Kidney (tissue), 14 donors: ENCODE data around the gene HIPK2. TPM values are rescaled to one million over a fixed set of nuclear protein-coding genes. Genes with fewer than 3 reads are reported as not detected.

Experiments
- DNase-seq, 5 donors: peaks; one replicate each; pipeline ENCODE4 v3.0.0-alpha.2; 2013 to 2020
- FAIRE-seq: peaks from 2 replicates; lab custom pipeline; 2012; peaks lifted over from hg19 to GRCh38; lab: Jason Lieb, UNC
- H3K27ac ChIP-seq, 2 donors: one replicate each; pipeline ENCODE4 v1.7.0; 2013; ENCODE audit warnings: low read depth in 2 of 2, low read length in 2 of 2, inconsistent platforms in 1 of 2
- H3K27me3 ChIP-seq: one replicate; pipeline ENCODE4 v1.7.1; 2013; ENCODE audit warnings: low read length, inconsistent platforms; ENCODE audit not compliant: control insufficient read depth, insufficient read depth
- H3K36me3 ChIP-seq, 3 donors: one replicate each; pipeline versions ENCODE4 v1.7.0 to v1.7.1; 2013; ENCODE audit warnings: low read length in 3 of 3, control low read depth in 1 of 3, inconsistent platforms in 1 of 3; ENCODE audit not compliant: insufficient read depth in 3 of 3, control insufficient read depth in 2 of 3
- H3K4me1 ChIP-seq, 3 donors: one replicate each; pipeline versions ENCODE4 v1.7.0 to v1.7.1; 2013; ENCODE audit warnings: low read length in 3 of 3, inconsistent platforms in 1 of 3, low read depth in 1 of 3; ENCODE audit not compliant: control insufficient read depth in 2 of 3, insufficient read depth in 2 of 3
- H3K4me3 ChIP-seq, 3 donors: one replicate each; pipeline versions ENCODE4 v1.7.0 to v1.8.1; 2013; ENCODE audit warnings: low read length in 3 of 3, control low read depth in 1 of 3, inconsistent platforms in 1 of 3
- H3K9ac ChIP-seq, 3 donors: one replicate each; pipeline versions ENCODE4 v1.7.0 to v1.7.1; 2013; ENCODE audit warnings: low read length in 3 of 3, control low read depth in 1 of 3, inconsistent platforms in 1 of 3
- H3K9me3 ChIP-seq, 3 donors: one replicate each; pipeline versions ENCODE4 v1.7.0 to v1.7.1; 2013; ENCODE audit warnings: low read length in 3 of 3, control low read depth in 1 of 3, inconsistent platforms in 1 of 3; ENCODE audit not compliant: control insufficient read depth in 2 of 3, insufficient read depth in 1 of 3
- intact Hi-C: fragments of 100-400 bp; cut with DNase I; formaldehyde crosslinking; loops from one replicate; pipeline ENCODE4 v1.11.1; 2022
- polyA plus RNA-seq: library from polyadenylated mRNA; stranded (reverse); fragments of 350-450 nt; fragmentation: Illumina TruSeq; extraction: RNeasy Lipid Tissue Mini Kit (QIAGEN cat#74804); gene quantifications from one replicate; pipeline ENCODE4 v1.2.3, GENCODE V29; 2014; ENCODE audit warnings: low read depth, low replicate concordance; ENCODE audit not compliant: insufficient read depth
- total RNA-seq: library from RNA; stranded (reverse); fragmentation: NEBNext Ultra II Directional; extraction: Animal tissue kit (Norgen Biotek cat#: 25700); gene quantifications from one replicate; pipeline ENCODE4 v1.2.1, GENCODE V29; 2021
- TF ChIP-seq, protein P1 (sequence below): IDR thresholded peaks from 3 replicates; pipeline ENCODE4 v1.5.1; 2012; ENCODE audit warnings: mild to moderate bottlenecking, moderate library complexity, borderline replicate concordance; ENCODE audit not compliant: insufficient read depth; ENCODE audit errors: extremely low read depth
- donor health status: control.
- donor health status: control.
- donor health status: control.
- donor health status: control.
- donor health status: control.
- donor health status: DM: yes; HTN: yes; CAD: no.
- donor health status: Normal renal cell carcinoma (clear cell type).

HIPK2 gene
- total and polyA plus RNA-seq, 2 donors from 2014 or later: 9.6 to 153 TPM

DNA sequence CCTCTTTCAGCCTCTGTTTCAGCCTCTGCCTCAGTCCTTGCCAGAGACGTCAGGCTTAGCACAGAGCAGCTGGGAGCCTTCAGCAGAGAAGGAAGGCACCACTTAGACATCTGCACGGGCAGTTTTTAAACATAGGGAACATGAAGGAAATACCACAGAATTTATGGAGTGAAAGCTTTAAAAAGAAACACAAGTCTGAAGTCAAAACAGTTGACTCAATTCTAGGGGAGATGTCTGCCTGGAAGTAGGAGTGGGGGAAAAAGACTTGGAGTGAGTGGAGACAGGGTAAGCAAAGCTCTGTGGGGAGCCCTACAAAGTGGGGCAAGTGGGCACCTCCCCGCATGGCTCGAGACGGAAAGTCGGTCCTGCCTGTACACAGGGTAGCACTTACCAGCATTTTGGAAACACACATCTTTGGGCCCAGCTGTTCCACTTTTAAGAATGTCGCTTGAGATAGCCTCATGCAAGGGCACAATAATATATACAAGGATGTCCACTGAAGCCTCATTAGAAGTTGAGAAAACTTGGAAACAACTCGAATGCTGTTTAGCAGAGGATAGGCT, 46.2 kb upstream of the HIPK2 start:
- Histone ChIP-seq H3K27me3 (no peaks in the 10 kb centered on the region), H3K4me1 (peaks cover 0 to 11% (median 6%) of the 10 kb centered on the region in 3 donors), H3K9ac (no peak overlapping the region), H3K9me3 (no peaks in the 10 kb centered on the region), H3K4me3 (no peak overlapping the region), H3K36me3 (no peaks in the 10 kb centered on the region), H3K27ac (no peak overlapping the region)
- TF ChIP-seq, protein P1, sequence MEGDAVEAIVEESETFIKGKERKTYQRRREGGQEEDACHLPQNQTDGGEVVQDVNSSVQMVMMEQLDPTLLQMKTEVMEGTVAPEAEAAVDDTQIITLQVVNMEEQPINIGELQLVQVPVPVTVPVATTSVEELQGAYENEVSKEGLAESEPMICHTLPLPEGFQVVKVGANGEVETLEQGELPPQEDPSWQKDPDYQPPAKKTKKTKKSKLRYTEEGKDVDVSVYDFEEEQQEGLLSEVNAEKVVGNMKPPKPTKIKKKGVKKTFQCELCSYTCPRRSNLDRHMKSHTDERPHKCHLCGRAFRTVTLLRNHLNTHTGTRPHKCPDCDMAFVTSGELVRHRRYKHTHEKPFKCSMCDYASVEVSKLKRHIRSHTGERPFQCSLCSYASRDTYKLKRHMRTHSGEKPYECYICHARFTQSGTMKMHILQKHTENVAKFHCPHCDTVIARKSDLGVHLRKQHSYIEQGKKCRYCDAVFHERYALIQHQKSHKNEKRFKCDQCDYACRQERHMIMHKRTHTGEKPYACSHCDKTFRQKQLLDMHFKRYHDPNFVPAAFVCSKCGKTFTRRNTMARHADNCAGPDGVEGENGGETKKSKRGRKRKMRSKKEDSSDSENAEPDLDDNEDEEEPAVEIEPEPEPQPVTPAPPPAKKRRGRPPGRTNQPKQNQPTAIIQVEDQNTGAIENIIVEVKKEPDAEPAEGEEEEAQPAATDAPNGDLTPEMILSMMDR: no peak
- intact Hi-C loops: no loop called here
- FAIRE-seq (no peak), DNase-seq (peak in 4 of 5 donors; percentile 60 to 85 (median 72))

DNA sequence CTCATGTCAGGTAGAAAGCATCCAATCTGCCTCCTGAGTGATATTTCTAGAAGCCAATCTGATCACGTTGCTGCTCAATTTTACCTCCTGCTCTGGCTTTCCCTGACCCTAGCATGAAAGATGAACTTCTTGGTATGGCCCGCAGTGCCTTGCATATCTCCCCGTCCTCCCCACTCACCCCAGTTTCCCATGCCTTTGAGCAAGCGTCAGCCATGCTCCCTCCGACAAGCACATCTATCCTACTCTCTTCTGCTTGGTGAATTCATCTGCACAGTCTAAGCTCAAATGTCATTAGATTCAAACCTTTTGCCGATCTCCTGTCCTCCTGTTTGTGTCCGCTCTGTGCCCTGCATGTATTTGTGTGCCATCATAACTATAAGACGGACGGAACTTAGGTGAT, 45.1 kb upstream of the HIPK2 start:
- H3K27me3 ChIP-seq: no peaks in the 10 kb centered on the region

DNA sequence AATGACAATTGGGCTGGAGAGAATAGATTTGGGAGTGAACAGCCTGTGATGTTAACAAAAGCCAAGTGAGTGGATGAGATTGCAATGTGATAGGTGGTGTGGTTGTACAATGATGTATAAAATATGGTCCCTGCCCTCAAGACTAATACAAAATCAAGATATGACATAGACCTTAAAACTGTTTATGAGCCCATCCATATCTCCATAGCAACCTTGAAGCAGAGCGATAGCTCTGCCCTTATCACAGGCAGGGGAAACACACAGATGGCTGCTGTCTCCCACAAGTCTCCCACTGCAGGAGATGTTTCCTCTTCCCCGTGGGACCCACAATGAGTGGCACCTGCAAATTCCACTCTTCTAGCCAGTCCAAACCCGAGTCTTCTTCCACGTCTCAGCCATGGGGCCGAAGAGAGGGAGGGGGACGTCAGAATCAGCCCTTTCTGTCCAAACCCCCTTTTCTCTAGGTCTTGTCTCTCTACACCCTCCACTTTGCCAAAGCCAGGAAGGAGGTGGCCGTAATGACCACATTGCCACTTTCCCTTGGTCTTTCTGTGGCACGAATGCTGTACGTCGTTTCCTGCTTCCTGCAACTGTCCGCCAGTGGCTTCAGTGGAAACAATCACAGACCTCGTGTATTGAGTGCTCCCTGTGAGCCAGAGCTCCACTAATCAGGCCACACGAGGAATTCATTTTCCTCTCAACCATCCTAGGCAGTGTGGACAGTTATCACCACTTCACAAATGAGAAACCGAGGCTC, 43.7 kb upstream of the HIPK2 start:
- Histone ChIP-seq H3K27me3 (no peaks in the 10 kb centered on the region), H3K4me3 (no peak overlapping the region), H3K36me3 (no peaks in the 10 kb centered on the region), H3K4me1 (peaks cover 0 to 9% (median 0%) of the 10 kb centered on the region in 3 donors), H3K9me3 (no peaks in the 10 kb centered on the region), H3K27ac (no peak overlapping the region), H3K9ac (no peak overlapping the region)
- FAIRE-seq: no peak
- DNase-seq: no peak
- TF ChIP-seq, protein P1: no peak
- intact Hi-C loops: no loop called here

More for the DNA sequence above, 45.1 kb upstream of the HIPK2 start:
- no peak for DNase-seq
- no peaks in the 10 kb centered on the region for H3K9me3 ChIP-seq
- peaks cover 0 to 9% (median 0%) of the 10 kb centered on the region in 3 donors for H3K4me1 ChIP-seq
- no peak for FAIRE-seq
- no peaks in the 10 kb centered on the region for H3K36me3 ChIP-seq
- intact Hi-C loops: no loop called here
- TF ChIP-seq, protein P1: no peak
- H3K9ac ChIP-seq: no peak overlapping the region
- no peak overlapping the region for H3K4me3 ChIP-seq
- H3K27ac ChIP-seq: no peak overlapping the region
